Activated naive CD8-positive, alpha-beta T cell treated with anti-CD3 and anti-CD28 coated beads, Interleukin-2, amount 50 U/mL, for 24 hours (primary cell): Measurements from ENCODE around the gene SRP9.

Experiments used
- ATAC-seq: fragments of 150-1000 bp; cut with Tn5 transposase; one replicate; pipeline ENCODE4 v1.10.0; 2021
- DNase-seq: peaks from one replicate; pipeline ENCODE4 v3.0.0; 2021
- H3K27ac Mint-ChIP-seq: one replicate; pipeline ENCODE4 v1.8.0; 2021; ENCODE audit warnings: mild to moderate bottlenecking, mixed read lengths
- H3K27me3 Mint-ChIP-seq: one replicate; pipeline ENCODE4 v1.8.0; 2021; ENCODE audit warnings: mixed read lengths
- H3K36me3 Mint-ChIP-seq: one replicate; pipeline ENCODE4 v1.8.0; 2021; ENCODE audit warnings: low read depth, mixed read lengths
- H3K4me1 Mint-ChIP-seq: one replicate; pipeline ENCODE4 v1.8.0; 2021; ENCODE audit warnings: mixed read lengths
- H3K4me3 Mint-ChIP-seq: one replicate; pipeline ENCODE4 v1.8.0; 2021; ENCODE audit warnings: mild to moderate bottlenecking, moderate library complexity, mixed read lengths
- H3K9me3 Mint-ChIP-seq: one replicate; pipeline ENCODE4 v1.8.0; 2021; ENCODE audit warnings: mixed read lengths

SRP9 gene

DNA sequence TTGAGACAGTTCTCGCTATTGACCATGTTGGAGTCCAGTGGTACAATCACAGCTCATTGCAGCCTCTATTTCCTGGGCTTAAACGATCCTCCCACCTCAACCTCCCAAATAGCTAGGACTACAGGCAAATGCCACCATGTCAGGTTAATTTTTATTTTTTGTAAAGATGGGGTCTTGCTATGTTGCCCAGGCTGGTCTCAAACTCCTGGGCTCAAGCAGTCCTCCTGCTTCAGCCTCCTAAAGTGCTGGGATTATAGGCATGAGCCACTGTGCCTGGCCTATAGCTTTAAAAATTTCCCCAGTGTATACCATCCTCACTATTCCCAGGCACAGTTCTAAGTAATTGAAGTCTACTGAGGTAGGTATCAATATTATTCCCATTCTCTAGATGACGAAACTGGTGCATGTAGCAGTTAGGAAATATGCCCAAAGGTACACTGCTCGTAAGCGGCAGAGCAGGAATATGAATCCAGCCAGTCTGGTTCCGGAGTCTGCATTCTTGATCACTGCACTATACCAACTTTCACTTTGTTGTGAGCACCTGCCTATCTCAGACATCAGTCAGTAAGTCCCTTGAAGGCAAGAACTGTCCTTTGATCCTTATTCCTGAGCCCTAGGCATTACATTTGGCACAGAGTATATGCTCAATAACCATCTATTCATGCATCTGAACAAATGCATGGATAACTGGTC, 11.5 kb upstream of the SRP9 start:
- ATAC-seq = no peak
- no peaks in the 10 kb centered on the region for H3K4me1 Mint-ChIP-seq

DNA sequence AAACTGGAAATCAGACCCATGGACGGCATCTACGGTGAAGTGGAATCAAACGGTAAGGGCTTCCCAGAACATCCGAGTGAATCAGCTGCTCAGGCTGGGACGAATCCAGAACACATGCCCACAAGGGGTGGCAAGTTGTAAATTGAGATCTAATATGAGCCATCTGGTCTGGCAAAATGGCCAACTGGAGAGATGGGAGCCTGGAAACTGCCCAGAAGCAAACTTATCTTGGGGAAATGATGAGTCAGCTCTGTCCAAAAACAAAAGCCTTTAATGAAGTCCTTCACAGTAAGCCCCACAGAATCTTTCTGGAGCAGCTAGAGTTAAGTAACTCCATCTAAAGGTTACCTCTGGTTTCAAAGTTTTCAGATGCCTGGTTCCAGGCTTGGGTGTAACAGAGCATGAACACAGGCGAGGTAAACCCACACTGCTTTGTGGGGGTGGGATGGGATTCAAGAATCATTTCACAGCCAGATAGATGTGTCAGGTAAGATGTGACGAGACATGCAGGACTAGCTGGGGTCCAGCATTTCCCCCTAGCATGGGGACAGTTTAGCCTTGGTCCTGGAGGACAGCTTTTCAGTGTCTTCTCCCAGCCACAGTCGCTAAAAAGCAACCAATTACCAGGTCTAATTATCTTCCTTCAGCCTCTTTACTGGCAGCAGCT, 10.5 kb upstream of the SRP9 start:
- ATAC-seq (no peak), DNase-seq (no peak)
- H3K4me3 Mint-ChIP-seq = no peak overlapping the region
- no peaks in the 10 kb centered on the region for H3K36me3 Mint-ChIP-seq
- H3K27me3 Mint-ChIP-seq = no peaks in the 10 kb centered on the region
- no peaks in the 10 kb centered on the region for H3K9me3 Mint-ChIP-seq
- no peak overlapping the region for H3K27ac Mint-ChIP-seq
- no peaks in the 10 kb centered on the region for H3K4me1 Mint-ChIP-seq

More for the DNA sequence above, 11.5 kb upstream of the SRP9 start:
- Mint-ChIP-seq H3K27ac (no peak overlapping the region), H3K27me3 (no peaks in the 10 kb centered on the region), H3K36me3 (no peaks in the 10 kb centered on the region), H3K4me3 (no peak overlapping the region), H3K9me3 (no peaks in the 10 kb centered on the region)
- DNase-seq = no peak

DNA sequence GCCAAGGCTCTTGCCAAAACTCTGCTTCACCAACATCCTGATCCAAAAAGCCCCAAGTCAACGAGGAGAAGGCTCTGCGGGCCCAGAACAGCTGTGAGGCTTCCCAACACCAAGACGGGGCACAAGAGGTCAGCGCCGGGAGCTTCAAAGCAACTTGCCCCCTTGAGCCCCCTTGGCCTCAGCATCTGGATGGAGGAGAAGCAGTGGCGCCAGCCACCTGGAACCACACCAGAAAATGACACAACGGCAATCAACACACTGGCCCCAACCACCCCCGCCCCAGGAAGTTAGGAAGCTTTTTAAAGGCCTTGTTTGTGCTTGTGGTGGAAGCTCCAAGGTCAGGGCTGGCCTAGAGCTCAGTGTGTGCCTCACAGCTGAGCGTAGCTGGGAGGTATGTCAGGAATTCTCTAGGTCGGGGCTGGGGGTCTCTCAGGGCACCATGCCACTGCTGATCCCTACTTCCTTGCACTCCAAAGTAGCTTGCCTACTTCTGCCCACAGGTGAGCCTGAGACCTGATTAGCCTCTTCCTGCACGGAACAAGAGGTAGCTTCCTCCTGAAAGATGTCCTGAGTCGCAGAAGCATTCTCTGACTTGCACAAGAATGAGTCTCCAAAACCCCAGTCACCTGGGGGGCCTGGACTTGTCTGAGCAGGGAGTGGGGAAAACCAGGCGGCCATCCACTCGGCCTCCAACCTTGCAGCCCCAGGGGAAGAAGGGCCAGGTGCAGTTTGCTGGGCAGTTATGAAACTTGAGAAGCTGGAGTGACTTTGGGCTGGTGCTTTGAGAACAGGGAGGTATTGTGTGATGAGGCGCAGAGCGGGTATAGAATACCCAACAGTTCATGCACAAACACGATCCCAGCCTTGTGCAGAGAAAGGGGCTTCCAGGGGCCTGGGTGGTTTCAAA, 9.7 kb upstream of the SRP9 start:
- no peak overlapping the region for H3K27ac Mint-ChIP-seq
- H3K27me3 Mint-ChIP-seq = no peaks in the 10 kb centered on the region
- no peak overlapping the region for H3K4me3 Mint-ChIP-seq

DNA sequence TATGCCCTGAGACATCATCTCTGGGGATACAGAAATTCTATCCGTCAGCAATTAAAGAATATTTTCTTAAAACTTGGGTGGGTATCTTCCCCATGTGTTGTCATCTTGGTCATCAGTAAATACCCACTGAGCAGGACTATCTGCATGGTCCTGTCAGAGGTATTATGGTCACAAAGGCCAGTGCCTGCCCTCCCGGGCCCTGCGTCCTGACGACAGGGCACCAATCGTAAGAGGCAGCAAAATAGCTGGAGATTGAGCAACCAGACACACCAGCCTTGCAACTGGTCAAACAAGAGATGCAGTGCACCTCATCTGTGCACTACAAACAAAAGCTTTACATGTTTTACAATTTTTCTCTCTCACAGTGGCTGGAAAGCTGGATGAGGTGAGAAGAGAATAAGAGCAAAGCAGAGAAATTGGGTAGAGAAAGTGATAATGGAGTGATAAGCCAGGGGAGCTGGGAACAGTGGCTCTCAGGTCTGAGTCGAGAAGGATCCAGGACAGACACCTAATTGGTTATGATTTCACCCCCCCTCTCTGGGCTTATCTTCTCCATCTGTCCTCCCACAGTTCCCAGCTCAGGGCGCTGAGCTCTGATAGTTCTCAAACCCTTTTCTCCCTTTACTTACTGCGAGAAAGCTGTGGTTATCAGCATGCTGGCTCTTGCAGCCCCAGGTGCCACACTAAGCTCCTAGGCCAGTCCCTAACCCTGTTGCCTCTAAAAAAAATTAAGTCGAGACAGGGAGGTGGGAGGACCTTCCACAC, 8.8 kb upstream of the SRP9 start:
- no peak overlapping the region for H3K4me3 Mint-ChIP-seq
- no peaks in the 10 kb centered on the region for H3K27me3 Mint-ChIP-seq
- H3K36me3 Mint-ChIP-seq = no peaks in the 10 kb centered on the region
- H3K27ac Mint-ChIP-seq = no peak overlapping the region
- DNase-seq (no peak), ATAC-seq (no peak)
- no peaks in the 10 kb centered on the region for H3K9me3 Mint-ChIP-seq
- no peaks in the 10 kb centered on the region for H3K4me1 Mint-ChIP-seq

More for the DNA sequence above, 9.7 kb upstream of the SRP9 start:
- H3K36me3 Mint-ChIP-seq = no peaks in the 10 kb centered on the region
- H3K9me3 Mint-ChIP-seq = no peaks in the 10 kb centered on the region
- ATAC-seq = no peak
- no peaks in the 10 kb centered on the region for H3K4me1 Mint-ChIP-seq
- no peak for DNase-seq

DNA sequence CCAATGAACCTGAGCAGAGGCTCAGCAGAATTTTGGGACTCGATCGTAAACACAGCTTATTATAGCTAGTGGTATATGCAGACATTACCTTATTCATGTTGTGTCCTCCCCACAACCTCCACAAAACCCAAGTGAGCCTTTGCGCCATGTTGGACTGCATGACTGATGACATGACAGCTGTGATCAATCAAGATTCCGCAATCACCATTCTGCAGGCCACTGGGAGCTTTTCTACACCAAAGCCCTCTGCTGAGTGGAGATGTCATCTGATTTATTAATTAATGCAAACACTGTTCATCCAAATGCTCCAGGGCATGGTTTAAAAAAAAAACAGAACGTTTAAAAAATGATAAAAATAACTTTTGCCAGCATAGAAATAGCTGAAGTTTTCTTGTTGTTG, 7.9 kb upstream of the SRP9 start:
- DNase-seq = no peak
- H3K36me3 Mint-ChIP-seq = no peaks in the 10 kb centered on the region

DNA sequence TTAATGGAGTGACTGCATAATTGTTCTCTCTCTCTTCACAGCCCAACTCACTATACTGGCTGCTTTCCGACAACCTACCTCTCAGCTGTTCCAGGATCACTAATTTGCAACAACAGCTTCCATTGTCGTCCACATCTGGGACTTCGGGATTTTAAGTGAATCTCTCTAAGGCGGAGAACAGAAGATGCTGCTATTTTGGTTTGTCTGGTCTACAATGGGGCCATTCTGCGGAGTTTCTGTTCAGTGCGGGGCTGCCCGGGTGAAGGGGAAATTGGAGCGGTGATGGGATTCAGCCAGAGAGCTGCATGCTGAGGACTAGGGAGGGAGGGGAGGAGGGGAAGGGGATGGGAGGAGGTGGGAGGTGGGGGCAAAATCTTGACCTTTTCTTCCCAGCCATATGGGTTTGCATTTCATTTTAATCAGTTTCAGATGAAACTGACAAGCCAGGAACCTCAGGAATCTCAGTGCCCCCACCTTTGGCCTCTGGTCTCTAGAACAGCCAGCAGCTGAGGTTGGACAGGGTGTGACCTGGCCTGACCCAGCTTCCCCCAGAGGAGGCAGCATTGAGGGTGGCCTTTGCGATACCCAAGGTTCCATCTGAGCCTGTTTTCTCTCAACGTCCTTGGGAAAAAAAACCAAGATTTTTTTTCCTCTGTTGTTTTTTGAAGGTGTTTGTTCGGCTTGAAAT, 6.9 kb upstream of the SRP9 start:
- no peaks in the 10 kb centered on the region for H3K4me1 Mint-ChIP-seq
- DNase-seq (no peak), ATAC-seq (no peak)
- H3K9me3 Mint-ChIP-seq = no peaks in the 10 kb centered on the region
- H3K27me3 Mint-ChIP-seq = no peaks in the 10 kb centered on the region
- peaks cover 2% of the 10 kb centered on the region for H3K36me3 Mint-ChIP-seq
- H3K4me3 Mint-ChIP-seq = no peak overlapping the region
- H3K27ac Mint-ChIP-seq = no peak overlapping the region

More for the DNA sequence above, 7.9 kb upstream of the SRP9 start:
- H3K9me3 Mint-ChIP-seq = no peaks in the 10 kb centered on the region
- no peak for ATAC-seq
- H3K27me3 Mint-ChIP-seq = no peaks in the 10 kb centered on the region
- no peak overlapping the region for H3K27ac Mint-ChIP-seq
- H3K4me3 Mint-ChIP-seq = no peak overlapping the region
- H3K4me1 Mint-ChIP-seq = no peaks in the 10 kb centered on the region

DNA sequence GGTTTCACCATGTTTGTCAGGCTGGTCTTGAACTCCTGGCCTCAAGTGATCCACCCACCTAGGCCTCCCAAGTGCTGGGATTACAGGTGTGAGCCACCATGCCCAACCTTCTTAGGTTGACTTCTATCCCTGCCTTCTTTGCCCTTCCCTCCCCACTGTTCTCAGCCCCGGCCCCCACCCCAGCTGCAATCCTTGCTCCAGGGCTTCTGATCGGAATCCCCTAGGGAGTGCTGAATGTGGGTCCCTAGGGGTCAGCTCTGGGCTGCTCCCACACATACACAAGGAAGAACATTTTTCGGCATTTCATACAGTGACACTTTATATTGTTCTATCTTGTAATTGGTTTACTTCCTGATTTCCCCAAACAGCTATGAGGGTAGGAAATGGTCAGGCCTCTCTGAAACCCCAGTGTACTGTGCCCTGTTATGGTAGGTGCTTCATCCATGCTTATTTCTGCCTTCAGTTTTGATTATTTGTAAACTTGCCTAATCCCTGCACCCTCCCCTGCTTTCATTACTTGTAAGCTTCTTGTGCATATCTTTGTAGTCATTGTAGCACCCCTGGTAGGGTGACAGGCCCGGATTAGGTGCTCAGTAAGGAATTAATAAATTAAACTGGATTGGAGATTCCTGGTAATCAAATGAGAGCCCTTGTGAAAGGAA, 5.8 kb upstream of the SRP9 start:
- no peak overlapping the region for H3K4me3 Mint-ChIP-seq
- H3K4me1 Mint-ChIP-seq = no peaks in the 10 kb centered on the region
- no peak overlapping the region for H3K27ac Mint-ChIP-seq
- H3K9me3 Mint-ChIP-seq = no peaks in the 10 kb centered on the region
- no peaks in the 10 kb centered on the region for H3K27me3 Mint-ChIP-seq
- ATAC-seq (no peak), DNase-seq (no peak)
- H3K36me3 Mint-ChIP-seq = peaks cover 2% of the 10 kb centered on the region

DNA sequence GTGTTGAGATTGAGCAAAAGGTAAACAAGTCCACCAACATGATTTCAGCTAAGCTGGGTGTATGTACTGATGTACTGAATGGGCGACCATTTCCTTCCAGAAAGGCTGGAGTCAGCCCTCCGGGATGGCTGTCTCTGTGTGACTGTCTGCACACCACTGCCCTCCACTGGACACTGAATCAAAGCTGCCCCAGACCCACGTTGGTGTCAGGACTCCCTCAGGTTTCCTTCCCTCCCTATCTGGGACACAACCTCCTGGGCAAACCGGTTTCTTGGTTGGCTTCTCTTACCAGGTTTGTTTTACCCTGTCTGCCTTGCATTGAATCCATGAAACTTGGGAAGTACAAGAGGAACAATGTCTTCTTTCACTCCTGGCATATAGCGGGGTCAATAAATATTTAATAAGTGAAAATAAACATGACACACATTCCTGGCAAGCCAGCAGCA, 5.3 kb upstream of the SRP9 start:
- peaks cover 2% of the 10 kb centered on the region for H3K36me3 Mint-ChIP-seq
- no peaks in the 10 kb centered on the region for H3K27me3 Mint-ChIP-seq
- H3K4me3 Mint-ChIP-seq = no peak overlapping the region
- ATAC-seq (peak; percentile 60), DNase-seq (peak; percentile 50)
- no peak overlapping the region for H3K27ac Mint-ChIP-seq
- H3K4me1 Mint-ChIP-seq = no peaks in the 10 kb centered on the region
- no peaks in the 10 kb centered on the region for H3K9me3 Mint-ChIP-seq

DNA sequence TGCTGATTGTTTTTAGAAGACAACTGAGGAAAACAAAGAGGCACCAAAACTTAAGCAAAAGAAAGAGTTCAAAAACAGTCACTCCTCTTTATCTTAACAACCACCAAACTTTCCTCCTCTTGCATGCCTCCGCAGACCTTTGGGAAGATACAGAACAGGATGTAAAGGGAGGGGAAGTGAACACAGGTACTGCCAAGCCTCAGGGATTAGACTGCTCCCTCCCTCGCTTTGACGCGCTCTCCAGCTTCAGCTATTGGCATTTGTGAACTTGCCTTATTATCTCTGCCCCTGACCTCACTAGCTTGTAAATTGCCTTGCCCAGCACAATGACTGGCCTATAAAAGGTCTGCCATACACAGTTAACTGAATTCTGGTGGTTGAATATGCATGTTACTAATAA, 4.8 kb upstream of the SRP9 start:
- no peak for DNase-seq
- Mint-ChIP-seq H3K27ac (no peak overlapping the region), H3K4me3 (no peak overlapping the region), H3K27me3 (no peaks in the 10 kb centered on the region), H3K9me3 (no peaks in the 10 kb centered on the region), H3K36me3 (peaks cover 2% of the 10 kb centered on the region), H3K4me1 (no peaks in the 10 kb centered on the region)
- no peak for ATAC-seq

DNA sequence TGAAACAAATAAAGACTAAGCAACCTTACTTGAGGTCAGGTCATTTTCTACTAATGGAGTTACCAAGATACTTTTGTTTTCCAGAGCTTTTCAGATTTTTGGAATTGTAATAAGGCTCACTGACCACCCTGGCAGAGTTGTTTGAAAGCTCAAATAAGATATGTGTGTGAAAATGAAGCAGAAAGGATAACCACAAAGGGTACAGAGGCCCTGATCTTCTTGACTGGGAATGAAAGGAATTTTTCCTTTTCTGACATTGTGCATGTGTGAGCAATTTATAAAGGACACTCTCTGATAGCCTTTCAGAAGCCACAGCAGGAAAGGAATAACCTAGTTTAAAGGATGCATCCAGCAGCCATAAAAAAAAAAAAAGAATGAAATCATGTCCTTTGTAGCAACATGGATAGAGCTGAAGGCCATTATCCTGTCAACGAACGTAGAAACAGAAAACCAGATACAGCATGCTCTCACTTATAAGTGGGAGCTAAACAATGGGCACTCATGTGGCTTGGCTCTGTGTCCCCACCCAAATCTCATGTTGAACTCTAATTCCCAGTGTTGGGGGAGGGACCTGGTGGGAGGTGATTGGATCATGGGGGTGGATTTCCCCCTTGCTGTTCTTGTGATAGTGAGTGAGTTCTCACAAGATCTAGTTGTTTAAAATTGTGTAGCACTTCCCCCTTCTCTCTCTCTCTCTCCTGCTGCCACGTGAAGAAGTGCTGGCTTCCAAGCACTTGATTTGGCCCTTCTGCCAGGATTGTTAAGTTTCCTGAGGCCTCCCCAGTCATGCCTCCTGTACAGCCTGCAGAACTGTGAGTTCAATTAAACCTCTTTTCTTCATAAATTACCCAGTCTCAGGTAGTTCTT, 3.1 kb upstream of the SRP9 start:
- no peak for ATAC-seq
- DNase-seq = no peak
- Mint-ChIP-seq H3K4me1 (peaks cover 5% of the 10 kb centered on the region), H3K36me3 (peaks cover 7% of the 10 kb centered on the region), H3K4me3 (no peak overlapping the region), H3K27ac (no peak overlapping the region), H3K9me3 (no peaks in the 10 kb centered on the region), H3K27me3 (no peaks in the 10 kb centered on the region)

DNA sequence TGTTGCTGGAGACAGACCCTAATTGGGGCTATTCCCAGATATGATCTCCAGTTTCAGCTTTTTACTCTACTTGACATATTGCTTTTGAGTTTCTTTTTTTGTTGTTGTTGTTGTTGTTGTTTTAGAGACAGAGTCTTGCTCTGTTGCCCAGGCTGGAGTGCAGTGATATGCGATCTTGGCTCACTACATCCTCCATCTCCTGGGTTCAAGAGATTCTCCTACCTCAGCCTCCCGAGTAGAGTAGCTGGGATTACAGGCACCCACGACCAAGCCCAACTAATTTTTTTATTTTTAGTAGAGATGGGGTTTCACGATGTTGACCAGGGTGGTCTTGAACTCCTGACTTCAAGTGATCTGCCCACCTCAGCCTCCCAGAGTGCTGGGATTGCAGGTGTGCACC, 1.3 kb upstream of the SRP9 start:
- Mint-ChIP-seq H3K27ac (no peak overlapping the region), H3K9me3 (no peaks in the 10 kb centered on the region), H3K36me3 (peaks cover 20% of the 10 kb centered on the region), H3K4me3 (no peak overlapping the region), H3K27me3 (no peaks in the 10 kb centered on the region), H3K4me1 (peaks cover 19% of the 10 kb centered on the region)
- ATAC-seq = no peak
- DNase-seq = no peak

DNA sequence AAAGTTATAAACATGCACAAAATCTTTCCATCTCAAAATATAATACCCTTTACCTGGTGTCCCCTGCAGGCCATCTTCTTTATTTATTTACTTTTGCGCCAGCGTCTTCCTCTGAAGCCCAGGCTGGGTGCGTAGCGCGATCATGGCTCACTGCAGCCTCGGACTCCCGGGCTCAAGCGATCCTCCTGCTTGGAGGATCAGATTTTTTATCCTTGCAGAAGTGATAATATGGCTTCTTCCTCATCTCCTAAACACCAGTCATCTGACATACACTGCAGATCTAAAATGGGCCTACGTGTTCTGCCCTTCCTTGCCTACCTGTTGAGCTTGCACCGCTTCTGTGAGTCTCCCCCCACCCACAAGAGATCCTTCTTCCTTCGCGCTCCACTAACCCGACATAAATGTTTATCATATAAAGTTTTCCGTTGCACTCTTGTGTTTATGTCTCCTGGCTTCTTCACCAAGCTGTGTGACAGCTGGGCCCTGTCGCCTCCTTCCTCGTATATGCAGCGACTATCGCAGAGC, 506 bp upstream of the SRP9 start:
- Mint-ChIP-seq H3K4me3 (no peak overlapping the region), H3K27ac (no peak overlapping the region), H3K27me3 (no peaks in the 10 kb centered on the region), H3K36me3 (peaks cover 22% of the 10 kb centered on the region), H3K4me1 (peaks cover 24% of the 10 kb centered on the region), H3K9me3 (no peaks in the 10 kb centered on the region)
- no peak for DNase-seq
- peak; percentile 5 for ATAC-seq

DNA sequence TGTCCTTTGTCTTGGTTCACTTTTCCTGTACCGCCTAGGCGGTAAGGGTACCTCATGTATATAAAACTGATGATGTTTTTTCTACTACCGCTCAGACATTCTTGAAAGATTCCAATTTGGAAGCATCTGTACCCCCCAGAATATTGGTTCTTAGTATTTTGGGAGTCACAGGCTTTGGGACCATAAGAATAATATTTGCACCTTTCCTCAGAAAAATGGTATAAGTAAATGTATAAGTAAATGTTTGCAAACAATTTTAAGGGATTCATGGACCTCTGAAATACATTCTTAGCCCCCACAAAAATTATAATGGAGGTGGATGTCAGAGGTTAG, 677 bp downstream of the SRP9 start:
- Mint-ChIP-seq H3K4me3 (no peak overlapping the region), H3K27me3 (no peaks in the 10 kb centered on the region), H3K27ac (no peak overlapping the region), H3K36me3 (peaks cover 29% of the 10 kb centered on the region), H3K4me1 (peaks cover 36% of the 10 kb centered on the region), H3K9me3 (no peaks in the 10 kb centered on the region)
- DNase-seq (no peak), ATAC-seq (no peak)
